Esophagus squamous epithelium (tissue), 5 donors: ENCODE measurements around the gene ECHS1. TPM values are rescaled to one million over a fixed set of nuclear protein-coding genes. Genes with fewer than 3 reads are reported as not detected.
A peak's percentile ranks its signal among the peaks of the same experiment; 100 is the strongest.

Experiments used
- DNase-seq: peaks from one replicate; lab custom pipeline; 2025; lab: John Stamatoyannopoulos, UW
- H3K27ac ChIP-seq, 4 donors: fragments of 200-600 bp; sonication (generic); one replicate each; pipeline ENCODE4 v1.5.1; 2016 to 2019; ENCODE audit warnings: mild to moderate bottlenecking in 1 of 4
- H3K27me3 ChIP-seq, 4 donors: fragments of 200-600 bp; sonication (generic); 1 replicate in 3 of 4; 2 replicates in 1 of 4; pipeline versions ENCODE4 v1.5.1 to v1.6.0; 2017 to 2021; ENCODE audit warnings: antibody characterized with exemption in 1 of 4
- H3K36me3 ChIP-seq, 3 donors: fragments of 200-600 bp; sonication (generic); one replicate each; pipeline ENCODE4 v1.5.1; 2016 to 2019
- H3K4me1 ChIP-seq, 3 donors: fragments of 200-600 bp; sonication (generic); one replicate each; pipeline ENCODE4 v1.5.1; 2017 to 2019
- H3K4me3 ChIP-seq, 4 donors: fragments of 200-600 bp; sonication (generic); 1 replicate in 3 of 4; 2 replicates in 1 of 4; pipeline ENCODE4 v1.5.1; 2016 to 2019; ENCODE audit warnings: mild to moderate bottlenecking in 2 of 4, moderate library complexity in 1 of 4
- H3K9me3 ChIP-seq, 3 donors: fragments of 200-600 bp; sonication (generic); one replicate each; pipeline ENCODE4 v1.5.1; 2016 to 2019
- CTCF ChIP-seq, 6 experiments: fragments of 450-650 bp in 4 of 6; fragments of 200-600 bp in 2 of 6; sonication (generic) in 2 of 6; IDR thresholded peaks; one replicate each; pipeline ENCODE4 v1.5.1; 2016 to 2019; ENCODE audit warnings: antibody characterized with exemption in 6 of 6, mild to moderate bottlenecking in 4 of 6, moderate library complexity in 4 of 6
- POLR2A ChIP-seq, 4 donors: fragments of 450-650 bp; IDR thresholded peaks; one replicate each; pipeline ENCODE4 v1.6.1; 2017; ENCODE audit warnings: antibody characterized with exemption in 4 of 4, mild to moderate bottlenecking in 4 of 4, moderate library complexity in 3 of 4
- WGBS, 2 donors: methylation state at CpG; one replicate each; pipeline ENCODE4 v1.1.5; 2018; 5-methylcytosine and 5-hydroxymethylcytosine counted together
- intact Hi-C: fragments of 100-400 bp; cut with DNase I; formaldehyde crosslinking; loops from one replicate; pipeline ENCODE4 v1.15.0; 2022
- total RNA-seq, 4 donors: library from RNA; depleted of rRNA; stranded (reverse); fragments of >200 nt; gene quantifications; one replicate each; pipeline ENCODE4 v1.1.0, GENCODE V29; 2016
- donor health status: DM: yes; HTN: yes; CAD: no.

ECHS1 gene
- 100 to 1,000 TPM in 2 of 4 donors, 10 to 100 TPM in 2; 75.0 to 115 (median 99.2) TPM for total RNA-seq

GRCh38 chr10:133373174-133374090 lies at the start of gene ECHS1:
TSS of gene ECHS1 (minus strand) at chr10:133373354. CDS start at chr10:133373333, 21 bp downstream.
- intact Hi-C loops: no loop called here
- peak; percentile 83 for DNase-seq
- TF ChIP-seq POLR2A (IDR thresholded peaks at IDR 0.05) (peak in 2 of 4 donors; percentile 55 to 63), CTCF (IDR thresholded peaks at IDR 0.05) (no peak)
- WGBS, 2 donors: 1 to 4% methylated on average over 5 to 21 of the region's 89 CpGs
- peaks cover 10 to 33% (median 10%) of the 10 kb centered on the region in 3 donors for H3K36me3 ChIP-seq
- H3K27ac ChIP-seq: peak within 1 kb of the TSS; percentile 88 to 99 (median 96)
- H3K9me3 ChIP-seq: no peaks in the 10 kb centered on the region
- no peaks in the 10 kb centered on the region for H3K27me3 ChIP-seq
- H3K4me1 ChIP-seq: peaks cover 18 to 38% (median 20%) of the 10 kb centered on the region in 3 donors
- peak within 1 kb of the TSS; percentile 83 to 97 (median 88) for H3K4me3 ChIP-seq

GRCh38 chr10:133422223-133422806 lies 49.2 kb upstream of the ECHS1 start:
- H3K4me3 ChIP-seq: no peak overlapping the region
- TF ChIP-seq POLR2A (IDR thresholded peaks at IDR 0.05) (no peak), CTCF (IDR thresholded peaks at IDR 0.05) (no peak)
- WGBS, 2 donors: 66 to 80% methylated on average over 1 to 7 of the region's 16 CpGs
- no peaks in the 10 kb centered on the region for H3K9me3 ChIP-seq
- no peak for DNase-seq
- H3K27ac ChIP-seq: no peak overlapping the region
- peaks cover 0 to 47% (median 13%) of the 10 kb centered on the region in 3 donors for H3K36me3 ChIP-seq
- intact Hi-C loops: no loop called here
- peaks cover 0 to 15% (median 11%) of the 10 kb centered on the region in 3 donors for H3K4me1 ChIP-seq
- H3K27me3 ChIP-seq: peaks cover 0 to 34% (median 3%) of the 10 kb centered on the region in 4 donors

- DNase-seq: no peak
- intact Hi-C loops: no loop called here
These were observed 48.4 kb upstream of the ECHS1 start for GRCh38 chr10:133421336-133422222.

GRCh38 chr10:133420579-133420978 lies 47.4 kb upstream of the ECHS1 start:
- Histone ChIP-seq H3K36me3 (peaks cover 0 to 54% (median 13%) of the 10 kb centered on the region in 3 donors), H3K27me3 (peaks cover 0 to 34% (median 3%) of the 10 kb centered on the region in 4 donors), H3K4me1 (peaks cover 0 to 15% (median 11%) of the 10 kb centered on the region in 3 donors), H3K27ac (no peak overlapping the region), H3K9me3 (no peaks in the 10 kb centered on the region), H3K4me3 (no peak overlapping the region)
- TF ChIP-seq POLR2A (IDR thresholded peaks at IDR 0.05) (no peak), CTCF (IDR thresholded peaks at IDR 0.05) (no peak)
- intact Hi-C loops: no loop called here
- WGBS, 2 donors: 50% methylated on average over 2 of the region's 6 CpGs; no CpG with 5 or more reads in 1 of the 2 donors
- DNase-seq: no peak

More at GRCh38 chr10:133421336-133422222, 48.4 kb upstream of the ECHS1 start:
- no peaks in the 10 kb centered on the region for H3K9me3 ChIP-seq
- 72 to 100% methylated on average over 3 to 4 of the region's 17 CpGs for WGBS, 2 donors
- peaks cover 0 to 15% (median 11%) of the 10 kb centered on the region in 3 donors for H3K4me1 ChIP-seq
- no peak overlapping the region for H3K4me3 ChIP-seq
- H3K27me3 ChIP-seq: peaks cover 0 to 34% (median 3%) of the 10 kb centered on the region in 4 donors
- H3K36me3 ChIP-seq: peaks cover 0 to 47% (median 13%) of the 10 kb centered on the region in 3 donors
- TF ChIP-seq POLR2A (IDR thresholded peaks at IDR 0.05) (no peak), CTCF (IDR thresholded peaks at IDR 0.05) (no peak)
- no peak overlapping the region for H3K27ac ChIP-seq
